Endodermal cell (in vitro differentiated cells): Measurements from ENCODE around the gene SLC5A4. TPM values are rescaled to one million over a fixed set of nuclear protein-coding genes. Genes with fewer than 3 reads are reported as not detected.
"Not testable (repeated sequence)": the region's sequence is repeated elsewhere in the genome, so short reads cannot be mapped to it uniquely, and the experiment has no call there.

Experiments
- DNase-seq: peaks from one replicate; pipeline ENCODE4 v3.0.0-alpha.2; 2017
- H3K27ac ChIP-seq: 2 replicates; pipeline ENCODE4 v1.5.1; 2013; ENCODE audit warnings: mild to moderate bottlenecking, low read depth, low read length, moderate library complexity
- H3K27me3 ChIP-seq: 2 replicates; pipeline ENCODE4 v1.6.1; 2013; ENCODE audit warnings: mild to moderate bottlenecking, low read length, moderate library complexity; ENCODE audit not compliant: insufficient read depth, control insufficient read depth, poor library complexity, severe bottlenecking
- H3K36me3 ChIP-seq: 2 replicates; pipeline ENCODE4 v1.7.0; 2013; ENCODE audit warnings: mild to moderate bottlenecking, low read length, moderate library complexity; ENCODE audit not compliant: control insufficient read depth, insufficient read depth
- H3K4me1 ChIP-seq: one replicate; pipeline ENCODE4 v1.7.0; 2013; ENCODE audit warnings: low read length; ENCODE audit not compliant: control insufficient read depth, insufficient read depth
- H3K4me3 ChIP-seq: 2 replicates; pipeline ENCODE4 v1.5.1; 2013; ENCODE audit warnings: mild to moderate bottlenecking, low read length, moderate library complexity
- H3K9ac ChIP-seq: 2 replicates; pipeline ENCODE4 v1.6.1; 2013; ENCODE audit warnings: mild to moderate bottlenecking, low read length, moderate library complexity; ENCODE audit not compliant: poor library complexity, severe bottlenecking; ENCODE audit errors: extremely low read depth
- H3K9me3 ChIP-seq: 2 replicates; pipeline ENCODE4 v1.6.1; 2013; ENCODE audit warnings: mild to moderate bottlenecking, low read length, moderate library complexity; ENCODE audit not compliant: control insufficient read depth
- H3K27ac Mint-ChIP-seq: 2 replicates; pipeline ENCODE4 v1.8.0; 2020; ENCODE audit warnings: mixed read lengths
- H3K27me3 Mint-ChIP-seq: 2 replicates; pipeline ENCODE4 v1.8.0; 2021; ENCODE audit warnings: mild to moderate bottlenecking, mixed read lengths; ENCODE audit not compliant: insufficient read depth
- H3K36me3 Mint-ChIP-seq: 2 replicates; pipeline ENCODE4 v1.8.0; 2020; ENCODE audit warnings: low read depth, mixed read lengths
- H3K4me1 Mint-ChIP-seq: 2 replicates; pipeline ENCODE4 v1.8.0; 2020; ENCODE audit warnings: mixed read lengths
- H3K4me3 Mint-ChIP-seq: 2 replicates; pipeline ENCODE4 v1.8.0; 2020; ENCODE audit warnings: mild to moderate bottlenecking, moderate library complexity, mixed read lengths
- H3K9me3 Mint-ChIP-seq: 2 replicates; pipeline ENCODE4 v1.8.0; 2020; ENCODE audit warnings: mild to moderate bottlenecking, mixed read lengths
- CTCF ChIP-seq: fragments of 200-600 bp; sonication (generic); conservative IDR thresholded peaks from 2 replicates; pipeline ENCODE4 v1.5.0; 2021; ENCODE audit warnings: antibody characterized with exemption, mild to moderate bottlenecking
- WGBS, 2 experiments: methylation state at CpG; one replicate each; pipeline versions ENCODE4 v1.1.5 to v1.1.7; 2013; ENCODE audit warnings: missing lambda C conversion rate in 2 of 2, mixed read lengths in 1 of 2; ENCODE audit not compliant: insufficient coverage in 1 of 2, insufficient read length in 1 of 2; 5-methylcytosine and 5-hydroxymethylcytosine counted together
- total RNA-seq, 2 donors: library from RNA; stranded (reverse); fragmentation: NEBNext Ultra II Directional in 1 of 2; extraction: Animal tissue kit (Norgen Biotek cat#: 25700) in 1 of 2; gene quantifications; 2 replicates in 1 of 2; 3 replicates in 1 of 2; pipeline ENCODE4 v1.2.1, GENCODE V29; 2021

Gene SLC5A4
- total RNA-seq, 2 donors from 2014 or later, result not detected

GRCh38 chr22:32199961-32200360, 55.2 kb downstream of the SLC5A4 start:
- H3K4me1 Mint-ChIP-seq, result peaks cover 25% of the 10 kb centered on the region
- H3K4me3 ChIP-seq, result no peak overlapping the region
- H3K4me3 Mint-ChIP-seq, result no peak overlapping the region
- WGBS, 2 experiments, result 89 to 97% methylated on average over 4 to 7 of the region's 7 CpGs
- no peaks in the 10 kb centered on the region for H3K9me3 Mint-ChIP-seq
- no peaks in the 10 kb centered on the region for H3K9me3 ChIP-seq
- peaks cover 2% of the 10 kb centered on the region for H3K36me3 Mint-ChIP-seq
- H3K27me3 ChIP-seq, result no peaks in the 10 kb centered on the region
- H3K27ac Mint-ChIP-seq, result no peak overlapping the region
- H3K4me1 ChIP-seq, result peaks cover 17% of the 10 kb centered on the region
- peaks cover 30% of the 10 kb centered on the region for H3K27me3 Mint-ChIP-seq
- H3K27ac ChIP-seq, result no peak overlapping the region
- H3K9ac ChIP-seq, result no peak overlapping the region
- no peak for DNase-seq
- no peaks in the 10 kb centered on the region for H3K36me3 ChIP-seq
- no peak for TF ChIP-seq CTCF

GRCh38 chr22:32199341-32199740, 55.8 kb downstream of the SLC5A4 start:
- no peaks in the 10 kb centered on the region for H3K9me3 ChIP-seq
- 93 to 95% methylated on average over 6 of the region's 6 CpGs for WGBS, 2 experiments
- no peak overlapping the region for H3K4me3 Mint-ChIP-seq
- no peaks in the 10 kb centered on the region for H3K27me3 ChIP-seq
- peaks cover 24% of the 10 kb centered on the region for H3K27me3 Mint-ChIP-seq
- H3K27ac ChIP-seq, result no peak overlapping the region
- no peak for DNase-seq
- H3K4me1 Mint-ChIP-seq, result peaks cover 22% of the 10 kb centered on the region
- peaks cover 17% of the 10 kb centered on the region for H3K4me1 ChIP-seq
- H3K36me3 ChIP-seq, result no peaks in the 10 kb centered on the region
- no peak overlapping the region for H3K9ac ChIP-seq
- peaks cover 2% of the 10 kb centered on the region for H3K36me3 Mint-ChIP-seq
- H3K4me3 ChIP-seq, result no peak overlapping the region
- TF ChIP-seq CTCF, result no peak
- H3K9me3 Mint-ChIP-seq, result no peaks in the 10 kb centered on the region
- H3K27ac Mint-ChIP-seq, result no peak overlapping the region

- H3K36me3 ChIP-seq, H3K36me3 Mint-ChIP-seq, H3K9me3 ChIP-seq, H3K27me3 ChIP-seq, H3K27me3 Mint-ChIP-seq, H3K4me3 Mint-ChIP-seq, H3K9me3 Mint-ChIP-seq, H3K4me3 ChIP-seq, DNase-seq, H3K27ac Mint-ChIP-seq, H3K9ac ChIP-seq, H3K27ac ChIP-seq: not testable (repeated sequence)
- 93 to 100% methylated on average over 2 to 5 of the region's 5 CpGs for WGBS, 2 experiments
- peaks cover 11% of the 10 kb centered on the region for H3K4me1 ChIP-seq
- H3K4me1 Mint-ChIP-seq, result peaks cover 18% of the 10 kb centered on the region
These were observed 57.5 kb downstream of the SLC5A4 start for GRCh38 chr22:32197553-32198226.

GRCh38 chr22:32195900-32196299, 59.2 kb downstream of the SLC5A4 start:
- not testable (repeated sequence) for H3K4me1 ChIP-seq, H3K27ac Mint-ChIP-seq, H3K27me3 Mint-ChIP-seq, H3K9me3 ChIP-seq, H3K9ac ChIP-seq, H3K36me3 ChIP-seq, DNase-seq, H3K4me3 Mint-ChIP-seq, H3K36me3 Mint-ChIP-seq, H3K27me3 ChIP-seq, H3K9me3 Mint-ChIP-seq, H3K27ac ChIP-seq, H3K4me3 ChIP-seq
- WGBS, 2 experiments, result 86 to 100% methylated on average over 1 to 3 of the region's 3 CpGs
- peaks cover 14% of the 10 kb centered on the region for H3K4me1 Mint-ChIP-seq

- H3K27ac ChIP-seq, H3K4me3 Mint-ChIP-seq, H3K36me3 ChIP-seq, DNase-seq, H3K9me3 Mint-ChIP-seq, H3K4me3 ChIP-seq, H3K4me1 Mint-ChIP-seq, H3K27ac Mint-ChIP-seq, H3K36me3 Mint-ChIP-seq, H3K27me3 Mint-ChIP-seq, H3K9ac ChIP-seq, H3K9me3 ChIP-seq, H3K4me1 ChIP-seq, H3K27me3 ChIP-seq: not testable (repeated sequence)
- WGBS, 2 experiments, result 93 to 100% methylated on average over 1 to 9 of the region's 9 CpGs
These were observed 61.8 kb downstream of the SLC5A4 start for GRCh38 chr22:32193346-32193745.

- peaks cover 11% of the 10 kb centered on the region for H3K4me1 Mint-ChIP-seq
- not testable (repeated sequence) for H3K4me3 Mint-ChIP-seq, H3K27me3 ChIP-seq, H3K36me3 Mint-ChIP-seq, H3K36me3 ChIP-seq, H3K9me3 Mint-ChIP-seq, H3K4me3 ChIP-seq, H3K9ac ChIP-seq, H3K4me1 ChIP-seq, H3K27me3 Mint-ChIP-seq, H3K27ac ChIP-seq, DNase-seq, H3K9me3 ChIP-seq, H3K27ac Mint-ChIP-seq
- 96 to 98% methylated on average over 8 to 15 of the region's 15 CpGs for WGBS, 2 experiments
These were observed 64.1 kb downstream of the SLC5A4 start for GRCh38 chr22:32191021-32191420.
